NT2/D1 (cell line): ENCODE data around the gene BAG3.

ENCODE experiments used
- SUZ12 ChIP-seq: IDR thresholded peaks from 2 replicates; pipeline ENCODE4 v1.6.1; 2011; ENCODE audit not compliant: insufficient read length, insufficient read depth; ENCODE audit errors: extremely low read depth
- YY1 ChIP-seq: IDR thresholded peaks from 2 replicates; pipeline ENCODE4 v1.6.1; 2011; ENCODE audit not compliant: insufficient read length, insufficient read depth
- ZNF274 ChIP-seq: IDR thresholded peaks from 2 replicates; pipeline ENCODE4 v1.6.1; 2011; ENCODE audit warnings: mild to moderate bottlenecking, low read depth, low read length

DNA sequence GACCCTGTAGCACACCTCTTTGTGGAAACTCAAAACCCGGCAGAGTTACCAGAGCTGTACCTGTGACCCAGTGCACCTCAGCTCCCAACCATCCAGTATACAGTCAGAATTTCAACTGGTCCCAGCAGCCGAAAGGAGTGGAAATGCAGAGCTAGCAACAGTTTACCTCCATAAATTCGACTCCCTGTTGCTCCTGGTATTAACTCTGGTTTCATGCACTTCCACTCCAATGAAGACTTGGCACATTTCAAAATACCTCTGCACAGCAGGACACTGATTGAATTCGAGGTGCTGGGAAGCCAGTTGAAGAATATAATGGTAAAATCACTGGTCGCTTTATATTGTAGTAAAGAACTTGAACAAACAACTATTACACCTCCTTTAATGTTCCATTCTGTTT lies 36.5 kb upstream of the BAG3 start:
- no peak for TF ChIP-seq SUZ12
- no peak for TF ChIP-seq ZNF274
- no peak for TF ChIP-seq YY1
